NCI-H1105 (cell line): ENCODE results near the gene HLA-A.
"Not testable (repeated sequence)": the region's sequence is repeated elsewhere in the genome, so short reads cannot be mapped to it uniquely, and the experiment has no call there.

Source experiments
- DNase-seq: peaks from one replicate; lab custom pipeline; 2025; lab: John Stamatoyannopoulos, UW

HLA-A gene

DNA sequence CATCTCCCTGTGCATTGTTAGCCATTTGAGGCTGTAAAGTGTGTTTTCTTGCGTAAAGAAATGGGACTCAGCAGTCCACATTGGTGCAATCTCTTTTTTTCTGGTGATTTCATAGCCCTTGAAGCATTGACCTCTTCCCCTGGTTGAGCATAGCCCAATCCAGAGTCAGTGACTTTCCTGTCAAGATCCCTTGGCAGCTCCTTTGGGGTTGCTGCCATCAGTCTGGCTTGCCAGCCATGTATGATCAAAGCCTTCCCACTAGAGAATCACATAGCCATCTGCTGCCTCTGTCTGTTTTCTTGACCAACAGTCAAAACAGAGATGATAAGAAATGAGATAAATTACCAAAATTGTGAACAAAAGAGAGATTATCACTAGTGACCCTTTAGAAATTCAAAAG is 19.6 kb downstream of the HLA-A start:
- no peak for DNase-seq

DNA sequence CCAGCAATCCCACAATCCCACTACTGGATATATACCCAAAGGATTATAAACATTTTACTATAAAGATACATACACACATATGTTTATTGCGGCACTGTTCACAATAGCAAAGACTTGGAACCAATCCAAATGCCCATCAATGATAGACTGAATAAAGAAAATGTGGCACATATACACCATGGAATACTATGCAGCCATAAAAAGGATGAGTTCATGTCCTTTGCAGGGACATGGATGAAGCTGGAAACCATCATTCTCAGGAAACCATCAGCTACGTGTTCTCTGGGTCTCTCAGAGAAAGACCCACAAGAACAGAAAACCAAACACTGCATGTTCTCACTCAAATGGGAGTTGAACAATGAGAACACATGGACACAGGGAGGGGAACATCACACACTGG is 21.4 kb downstream of the HLA-A start:
- DNase-seq = not testable (repeated sequence)

DNA sequence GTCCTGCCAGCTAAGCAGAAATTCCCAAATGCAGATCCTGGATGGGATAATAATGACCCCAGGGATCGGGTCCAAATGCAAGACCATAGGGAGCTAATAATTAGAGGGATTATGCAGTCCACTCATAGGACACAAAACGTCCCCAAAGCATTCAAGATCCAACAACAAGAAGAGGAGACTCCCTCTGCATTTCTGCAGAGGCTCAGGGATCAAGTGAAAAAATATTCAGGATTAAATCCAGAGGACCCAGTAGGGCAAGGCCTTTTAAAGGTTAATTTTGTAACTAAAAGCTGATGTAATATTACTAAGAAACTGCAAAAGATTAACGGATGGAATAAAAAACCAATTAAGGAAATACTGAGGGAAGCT is 22.2 kb downstream of the HLA-A start:
- no peak for DNase-seq

DNA sequence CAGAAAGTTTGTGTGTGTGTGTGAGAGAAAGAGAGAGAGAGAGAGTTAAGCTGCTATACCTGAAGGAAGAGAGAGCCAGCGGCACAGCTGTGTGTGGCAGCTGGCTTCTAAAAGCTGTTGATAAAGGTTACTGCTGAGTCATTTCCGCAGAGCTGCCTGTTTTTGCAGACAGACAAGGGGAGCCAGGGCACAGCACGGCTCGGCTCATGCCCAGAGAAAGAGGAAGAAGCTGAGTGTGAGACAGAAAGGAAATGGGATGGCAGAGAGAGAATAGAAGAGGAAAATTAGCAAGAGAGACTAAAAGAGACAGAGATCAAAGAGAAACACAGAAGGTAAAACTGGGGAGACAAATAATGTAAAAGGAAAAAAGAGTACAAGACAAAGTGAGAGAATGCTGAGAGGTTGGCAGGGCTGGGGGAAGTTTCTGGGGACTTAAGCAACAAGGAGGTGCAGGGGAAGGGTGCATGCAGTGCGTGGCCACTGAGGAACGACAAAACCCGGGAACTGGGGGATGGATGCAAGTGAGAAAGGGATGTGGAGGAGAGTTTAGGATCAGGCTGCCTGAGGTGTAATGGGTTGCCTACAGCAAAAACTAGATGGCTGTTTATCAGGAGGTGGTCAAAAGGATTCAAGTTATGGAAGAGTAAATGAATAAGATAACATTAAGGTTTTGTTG is 22.7 kb downstream of the HLA-A start:
- DNase-seq = peak; percentile 83

DNA sequence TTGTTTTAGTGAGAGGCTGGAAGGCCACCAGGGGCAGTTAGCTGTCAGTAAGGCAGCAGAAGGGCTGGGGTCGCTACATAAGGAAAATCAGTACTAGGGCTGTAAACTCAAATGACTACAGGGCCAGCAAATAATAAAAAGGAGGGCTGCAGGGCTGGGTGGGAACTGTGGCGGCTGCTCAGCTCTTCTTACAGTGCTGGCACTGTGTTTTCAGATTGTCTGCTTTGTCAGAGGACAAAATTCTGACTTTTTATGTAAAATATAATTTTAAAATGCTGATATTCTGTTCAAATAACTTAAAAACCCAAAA is 23.2 kb downstream of the HLA-A start:
- no peak for DNase-seq

DNA sequence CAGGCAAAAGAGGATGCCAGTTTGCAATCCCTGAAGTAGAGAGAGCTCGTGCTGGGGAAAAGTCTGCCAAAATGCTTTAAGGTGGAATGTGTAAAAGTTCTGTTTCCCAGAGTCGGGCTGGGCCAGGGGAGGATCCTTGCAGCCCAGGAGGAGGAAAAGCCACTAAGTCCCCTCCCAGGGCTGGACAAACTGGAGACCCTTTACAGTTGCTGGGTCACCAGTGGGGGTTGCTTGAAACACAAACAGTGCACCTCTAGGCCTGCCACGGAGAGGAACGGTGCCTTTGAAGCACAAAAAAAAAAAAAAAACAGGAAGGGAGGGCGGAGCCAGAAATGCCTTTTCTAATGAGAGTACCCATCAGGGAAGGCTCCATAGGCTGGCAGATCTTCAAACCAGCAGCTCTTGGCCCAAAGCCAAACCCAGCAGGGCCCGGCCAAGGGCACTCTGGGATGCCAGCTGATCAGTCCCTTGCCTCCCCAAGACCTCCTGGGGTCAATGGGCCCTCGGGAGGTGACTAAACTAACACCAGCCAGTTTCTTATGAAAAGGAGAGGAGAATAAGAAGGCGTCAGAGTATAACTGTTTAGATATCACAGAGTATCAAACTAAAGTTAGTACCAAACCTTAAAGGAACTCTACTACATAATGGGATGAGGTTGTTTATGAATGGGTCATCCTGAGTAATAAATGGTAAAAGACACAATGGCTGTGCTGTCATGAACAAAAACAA is 23.7 kb downstream of the HLA-A start:
- DNase-seq = peak; percentile 85

DNA sequence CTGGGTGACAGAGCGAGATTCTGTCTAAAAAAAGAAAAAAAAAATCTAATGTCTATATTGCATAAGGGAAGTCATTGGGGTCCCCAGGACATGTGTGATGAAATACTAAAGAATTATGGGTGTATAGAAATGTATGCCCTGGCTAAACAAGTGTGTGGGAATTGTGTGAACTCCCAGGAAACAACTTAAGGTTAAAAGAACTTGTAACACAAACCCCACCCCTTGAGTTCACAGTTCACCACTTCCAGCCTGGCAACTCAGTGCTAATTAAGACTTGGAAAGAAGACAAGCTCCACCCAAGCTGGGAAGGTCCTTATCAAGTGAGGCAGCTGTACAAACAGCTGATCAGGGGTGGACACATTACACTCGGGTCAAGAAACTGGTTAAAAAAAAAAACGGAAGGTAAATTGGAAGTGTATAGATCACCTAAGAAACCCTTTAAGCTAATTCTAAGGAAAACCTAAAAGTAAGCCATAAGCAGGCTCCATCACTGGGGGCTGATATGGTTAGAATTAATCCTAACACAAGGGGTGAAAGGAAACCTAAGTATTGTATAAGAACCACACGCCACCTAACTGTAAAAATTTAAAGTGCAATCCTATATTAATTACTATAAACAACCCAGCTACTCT is 25.2 kb downstream of the HLA-A start:
- peak; percentile 80 for DNase-seq

DNA sequence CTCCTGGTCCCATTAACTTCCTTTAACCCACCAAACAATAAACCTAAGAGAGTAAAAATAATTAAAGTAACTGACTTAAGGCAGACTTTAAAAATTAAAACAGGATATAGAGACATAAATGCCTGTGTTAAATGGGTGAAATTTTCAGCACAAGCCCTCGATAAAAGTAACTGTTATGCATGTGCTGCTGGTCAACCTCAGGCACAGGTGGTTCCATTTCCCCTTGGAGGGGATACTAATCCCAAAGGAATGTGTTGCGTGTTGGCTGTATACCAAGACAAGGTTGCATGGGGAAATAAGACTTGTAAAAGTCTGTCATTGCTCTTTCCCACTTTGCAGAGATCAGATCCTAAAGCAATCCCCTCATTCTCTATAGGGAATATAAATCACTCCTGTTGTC is 25.8 kb downstream of the HLA-A start:
- no peak for DNase-seq

DNA sequence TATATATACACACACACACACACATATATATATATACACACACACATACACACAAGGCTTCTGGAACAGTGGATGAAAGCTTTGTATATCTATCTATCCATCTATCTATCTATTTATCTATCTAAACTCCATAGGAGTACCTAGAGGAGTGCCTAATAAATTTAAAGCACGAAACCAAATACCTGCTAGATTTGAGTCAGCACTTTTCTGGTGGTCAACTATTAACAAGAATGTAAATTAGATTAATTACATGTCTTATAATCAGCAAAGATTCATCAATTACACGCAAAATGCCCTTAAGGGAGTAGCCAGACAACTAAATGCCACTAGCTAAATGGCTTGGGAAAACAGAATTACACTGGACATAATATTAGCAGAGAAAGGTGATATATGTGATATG is 26.6 kb downstream of the HLA-A start:
- no peak for DNase-seq

DNA sequence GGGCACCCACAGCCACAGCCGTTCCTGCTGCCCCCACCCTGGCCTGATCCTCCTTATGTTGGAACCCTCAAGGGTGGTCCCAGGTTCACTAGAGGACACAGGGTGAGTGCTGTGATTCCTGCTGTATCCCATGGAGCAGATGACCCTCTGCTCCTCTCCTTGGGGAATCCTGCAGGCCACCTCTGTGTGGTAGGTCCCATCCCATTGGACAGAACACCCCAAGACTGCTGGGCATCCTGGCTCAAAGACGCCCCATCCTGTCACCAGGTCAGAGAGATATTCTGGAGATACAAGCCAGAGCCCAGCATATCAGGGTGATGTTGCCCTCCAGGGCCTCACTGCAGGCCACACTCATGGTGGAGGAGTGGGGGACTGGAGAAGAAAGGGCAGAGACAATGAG is 28.4 kb downstream of the HLA-A start:
- DNase-seq = no peak

DNA sequence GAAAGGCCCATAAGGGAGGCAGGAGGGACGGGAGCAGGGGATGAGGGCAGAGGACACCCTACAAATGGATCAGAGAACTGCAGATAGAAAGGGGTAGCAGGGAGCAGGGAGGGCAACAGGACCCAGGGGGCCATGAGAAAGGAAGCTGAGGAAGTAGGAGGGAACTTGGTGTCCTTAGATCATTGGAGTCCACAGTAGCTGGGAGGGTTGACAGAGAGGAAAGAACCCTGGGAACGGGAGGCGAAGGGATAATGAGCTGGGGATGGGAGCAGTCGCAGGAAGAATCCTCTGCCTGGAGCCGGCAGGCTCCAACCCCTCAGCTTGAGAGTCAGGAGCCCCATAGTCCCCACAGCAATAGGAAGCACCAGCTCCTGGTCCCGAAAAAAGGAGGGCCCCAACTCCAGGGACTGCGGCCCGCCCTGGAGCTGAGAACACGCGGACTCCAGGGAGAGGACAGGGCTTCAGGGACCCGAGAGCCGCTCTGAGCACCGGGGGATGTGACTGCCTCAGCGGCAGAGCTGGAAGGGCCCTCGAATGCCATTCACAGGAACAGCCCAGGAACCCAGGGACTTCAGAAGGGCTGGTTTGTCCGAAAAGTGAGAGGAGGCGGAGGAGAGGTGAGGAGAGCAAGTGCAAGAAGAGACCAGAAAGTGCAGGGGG is 32.7 kb downstream of the HLA-A start:
- no peak for DNase-seq

DNA sequence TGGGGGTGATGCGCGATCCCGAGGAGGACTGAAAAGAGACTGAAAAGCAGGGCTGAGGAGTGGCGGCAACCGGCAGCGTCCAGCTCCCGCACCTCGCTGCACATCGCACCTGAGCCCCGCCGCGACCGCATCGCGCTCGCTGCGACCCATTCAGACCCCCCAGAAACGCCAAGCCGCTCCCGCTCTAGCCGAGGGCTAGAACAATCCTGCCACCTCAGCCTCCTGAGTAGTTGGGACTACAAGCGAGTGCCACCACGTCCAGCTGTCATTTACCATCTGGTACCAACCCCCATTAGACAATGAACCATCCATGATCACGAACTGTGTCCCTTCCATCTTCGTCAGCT is 33.2 kb downstream of the HLA-A start:
- DNase-seq = no peak

DNA sequence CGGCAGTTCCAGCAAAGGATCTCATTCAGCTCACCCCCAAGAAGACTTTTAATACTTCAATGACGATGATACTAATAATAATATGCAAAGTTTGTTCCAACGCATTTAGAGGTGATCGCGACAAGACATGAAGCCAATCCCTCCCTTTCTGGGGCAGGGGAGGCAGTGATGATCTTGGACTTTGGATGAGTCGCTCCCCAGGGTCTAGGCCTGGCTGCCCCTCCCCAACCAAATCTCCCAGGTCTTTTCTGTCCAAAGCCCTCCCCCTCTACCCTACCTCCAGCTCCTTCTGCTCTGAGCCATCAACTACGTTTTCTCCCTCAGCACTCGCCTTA is 33.9 kb downstream of the HLA-A start:
- no peak for DNase-seq

DNA sequence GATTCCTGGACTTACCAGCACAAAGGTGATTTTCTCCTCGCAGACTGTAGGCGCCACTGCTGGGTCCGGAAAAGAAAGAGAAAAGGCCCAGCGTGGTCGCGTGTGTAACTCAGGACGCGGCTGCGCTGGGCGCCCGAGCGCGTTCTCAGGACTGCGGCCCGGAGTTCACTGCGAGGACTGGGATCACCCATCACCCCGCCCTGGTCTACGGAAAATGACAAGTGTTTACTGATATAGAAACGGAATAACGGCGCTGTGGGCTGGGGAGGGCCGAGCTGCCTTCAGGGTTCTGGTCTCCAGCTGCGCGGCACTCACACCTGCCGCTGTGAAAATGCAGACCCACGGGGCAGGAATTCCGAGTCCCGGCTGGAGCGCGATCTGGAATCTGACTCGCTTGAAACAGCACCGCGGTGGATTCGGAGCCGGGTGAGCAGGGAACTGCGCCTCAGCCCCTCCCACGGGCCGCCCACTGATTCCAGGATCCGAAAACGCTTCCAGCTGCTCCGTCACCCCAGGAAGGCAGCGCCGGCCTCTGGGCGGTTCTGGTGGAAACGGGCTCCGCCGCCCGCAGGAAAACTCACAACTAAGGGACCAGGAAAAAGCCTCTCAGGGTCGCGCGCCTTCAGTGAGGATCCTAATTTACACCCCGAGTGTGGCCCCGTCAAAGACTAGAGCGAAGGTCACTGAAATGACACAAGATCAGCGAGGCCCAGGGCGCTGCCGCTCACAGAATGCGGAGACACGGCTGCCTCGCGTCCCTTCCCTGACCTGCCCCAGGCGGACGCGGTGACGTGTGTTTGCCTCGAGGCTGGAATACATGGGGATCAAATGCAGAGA is 34.5 kb downstream of the HLA-A start:
- DNase-seq = peak; percentile 49

DNA sequence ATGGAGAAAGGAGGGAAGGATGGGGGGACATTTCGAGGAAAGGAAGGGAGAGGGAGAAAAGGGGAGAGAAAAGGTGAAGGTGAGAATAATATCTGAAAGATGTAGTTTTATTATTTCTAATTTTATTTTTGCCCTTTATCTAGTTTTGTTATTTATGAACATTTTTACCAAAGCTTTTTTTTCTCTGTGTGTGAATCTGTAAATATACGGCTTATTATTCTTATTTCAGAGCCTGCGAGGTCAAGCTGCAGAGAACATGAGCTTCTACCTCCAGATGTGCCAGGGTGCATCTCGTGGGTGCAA is 35.0 kb downstream of the HLA-A start:
- no peak for DNase-seq

DNA sequence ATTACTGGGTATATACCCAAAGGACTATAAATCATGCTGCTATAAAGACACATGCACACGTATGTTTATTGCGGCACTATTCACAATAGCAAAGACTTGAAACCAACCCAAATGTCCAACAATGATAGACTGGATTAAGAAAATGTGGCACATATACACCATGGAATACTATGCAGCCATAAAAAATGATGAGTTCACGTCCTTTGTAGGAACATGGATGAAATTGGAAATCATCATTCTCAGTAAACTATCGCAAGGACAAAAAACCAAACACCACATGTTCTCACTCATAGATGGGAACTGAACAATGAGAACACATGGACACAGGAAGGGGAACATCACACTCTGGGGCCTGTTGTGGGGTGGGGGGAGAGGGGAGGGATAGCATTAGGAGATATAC is 37.7 kb downstream of the HLA-A start:
- not testable (repeated sequence) for DNase-seq

DNA sequence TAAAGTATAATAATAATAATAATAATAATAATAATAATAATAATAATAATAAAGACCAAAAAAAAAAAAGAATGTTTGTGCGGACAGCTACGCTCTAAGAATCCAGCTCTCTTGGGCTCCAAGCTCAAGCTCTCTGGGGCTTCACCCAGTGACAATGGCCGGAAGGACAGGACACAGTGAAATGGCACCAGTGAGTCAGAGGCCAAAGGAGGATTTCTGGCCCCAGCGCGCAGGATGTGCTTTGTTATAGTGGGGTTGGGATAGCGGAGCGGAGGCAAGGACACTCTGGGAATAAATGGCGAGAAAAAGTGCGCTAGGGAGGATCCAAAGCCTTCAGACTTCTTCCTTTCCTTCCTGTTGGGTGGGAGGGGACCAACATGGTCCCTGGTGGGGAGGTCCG is 38.2 kb downstream of the HLA-A start:
- DNase-seq = no peak

DNA sequence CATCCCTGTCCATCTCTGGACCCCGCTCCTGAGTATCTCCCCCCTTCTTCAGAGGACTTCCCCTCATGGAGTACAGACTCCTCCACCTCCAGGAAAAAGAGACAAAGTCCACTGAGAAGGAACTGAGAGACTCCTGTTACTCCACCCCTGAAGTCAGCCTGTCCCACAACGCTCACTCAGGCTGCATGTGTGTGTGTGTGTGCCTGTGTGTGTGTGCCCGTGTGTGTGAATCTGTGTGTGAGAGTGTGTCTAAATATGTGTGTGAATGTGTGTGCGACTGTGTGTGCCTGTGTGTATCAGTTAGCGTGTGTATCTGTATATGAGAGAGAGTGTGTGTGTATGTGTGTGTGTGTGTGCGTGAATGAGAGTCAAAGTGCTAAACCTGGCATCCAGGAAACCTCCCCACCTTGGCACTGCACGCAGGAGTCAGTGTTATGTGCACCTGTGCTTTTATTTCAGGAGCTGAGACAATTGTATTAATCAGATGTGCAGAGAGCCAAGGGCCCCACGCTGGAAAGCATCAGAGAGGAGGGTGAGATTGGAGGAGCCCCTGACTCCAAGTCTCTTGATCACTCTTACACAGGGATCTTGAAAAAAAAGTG is 39.0 kb downstream of the HLA-A start:
- DNase-seq = no peak

DNA sequence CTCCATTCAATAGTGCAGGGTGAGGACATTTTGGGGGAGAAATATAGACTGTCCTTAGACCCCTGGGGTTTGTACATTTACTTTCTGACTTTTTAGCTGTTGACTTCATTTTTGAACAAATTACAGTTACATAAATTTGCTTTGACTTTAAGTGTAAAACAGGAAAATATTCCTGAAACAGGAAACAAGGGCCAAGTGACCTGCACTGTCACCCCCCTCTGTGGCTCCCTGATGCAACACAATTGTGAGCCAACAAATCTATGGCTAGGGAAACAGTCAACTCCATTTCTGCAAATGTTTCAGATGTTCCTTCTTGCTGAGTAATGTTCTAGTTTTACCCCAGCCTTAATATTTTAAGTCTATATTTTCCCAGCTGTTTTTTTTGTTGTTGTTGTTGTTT is 39.8 kb downstream of the HLA-A start:
- DNase-seq = no peak

DNA sequence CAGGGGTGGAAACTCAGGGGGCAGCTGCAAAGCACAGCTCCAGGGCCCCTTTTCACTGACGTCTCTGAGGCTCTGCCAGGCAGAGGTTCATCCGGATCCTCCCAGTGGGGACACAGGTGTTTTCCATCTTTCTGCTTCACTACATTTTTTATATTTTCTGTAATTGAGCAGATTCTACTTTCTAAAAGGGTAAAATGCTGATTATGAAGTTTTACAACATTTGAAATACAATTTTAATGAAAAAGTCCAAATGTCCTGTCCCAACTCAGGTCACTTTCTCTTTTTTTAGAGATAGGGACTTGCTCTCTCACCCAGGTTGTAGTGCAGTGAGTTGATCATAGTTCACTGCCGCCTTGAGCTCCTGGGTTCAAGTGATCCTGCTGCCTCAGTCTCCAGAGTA is 41.9 kb downstream of the HLA-A start:
- no peak for DNase-seq

DNA sequence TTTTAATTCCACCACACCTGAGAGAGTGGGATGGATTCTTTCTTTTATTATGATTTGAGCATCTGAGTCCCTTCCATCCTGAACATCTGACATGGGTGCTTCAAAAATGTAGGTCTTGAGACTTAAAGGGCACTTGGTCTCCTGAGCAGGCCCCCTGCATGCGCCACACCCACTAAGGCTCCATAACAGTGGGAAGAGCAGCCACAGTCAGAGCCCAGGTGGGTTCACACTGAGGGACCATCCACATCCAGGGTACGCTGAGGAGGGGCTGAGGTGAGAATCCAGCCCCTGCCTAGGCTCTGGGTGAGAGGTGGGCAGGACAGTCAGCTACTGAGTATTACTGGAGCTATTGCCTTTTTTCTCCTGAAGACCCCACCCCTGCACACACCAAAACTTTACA is 42.7 kb downstream of the HLA-A start:
- DNase-seq = no peak

DNA sequence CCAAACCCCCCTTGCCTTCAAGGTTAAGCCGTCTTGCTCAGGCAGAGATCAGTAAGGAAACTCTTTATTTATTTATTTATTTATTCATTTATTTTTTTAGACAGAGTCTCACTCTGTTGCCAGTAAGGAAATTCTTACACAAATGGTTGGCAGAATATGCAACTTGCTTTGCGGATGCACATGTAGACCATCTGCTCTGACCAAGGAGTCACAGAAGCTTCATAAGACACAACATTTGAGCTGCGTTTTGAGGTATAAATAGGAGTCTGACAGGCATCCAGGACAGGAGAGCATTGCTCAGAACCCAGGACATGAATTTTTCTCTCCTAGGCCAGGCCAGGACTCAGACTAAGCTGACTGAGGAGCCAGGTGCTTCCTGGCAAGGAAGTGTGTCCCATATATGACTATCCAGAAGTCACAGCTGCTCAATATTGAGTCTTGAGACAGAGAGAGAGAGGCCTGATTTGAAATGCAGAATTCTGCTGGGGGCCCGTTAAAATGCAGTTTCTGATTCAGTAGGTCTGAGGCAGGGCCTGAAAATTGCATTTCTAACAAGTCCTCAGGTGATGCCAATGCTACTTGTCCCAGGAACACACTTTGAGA is 43.9 kb downstream of the HLA-A start:
- no peak for DNase-seq
